GM21717 (cell line): Measurements from ENCODE around the gene HINT3.
A peak's percentile ranks its signal among the peaks of the same experiment; 100 is the strongest.
"Not testable (repeated sequence)": the region's sequence is repeated elsewhere in the genome, so short reads cannot be mapped to it uniquely, and the experiment has no call there.

ENCODE experiments used
- ATAC-seq: cut with Tn5 transposase; IDR thresholded peaks from one replicate; pipeline ENCODE4 v1.9.1; 2021; ENCODE audit warnings: mild to moderate bottlenecking, moderate library complexity; ENCODE audit not compliant: unreplicated experiment

The HINT3 gene

DNA sequence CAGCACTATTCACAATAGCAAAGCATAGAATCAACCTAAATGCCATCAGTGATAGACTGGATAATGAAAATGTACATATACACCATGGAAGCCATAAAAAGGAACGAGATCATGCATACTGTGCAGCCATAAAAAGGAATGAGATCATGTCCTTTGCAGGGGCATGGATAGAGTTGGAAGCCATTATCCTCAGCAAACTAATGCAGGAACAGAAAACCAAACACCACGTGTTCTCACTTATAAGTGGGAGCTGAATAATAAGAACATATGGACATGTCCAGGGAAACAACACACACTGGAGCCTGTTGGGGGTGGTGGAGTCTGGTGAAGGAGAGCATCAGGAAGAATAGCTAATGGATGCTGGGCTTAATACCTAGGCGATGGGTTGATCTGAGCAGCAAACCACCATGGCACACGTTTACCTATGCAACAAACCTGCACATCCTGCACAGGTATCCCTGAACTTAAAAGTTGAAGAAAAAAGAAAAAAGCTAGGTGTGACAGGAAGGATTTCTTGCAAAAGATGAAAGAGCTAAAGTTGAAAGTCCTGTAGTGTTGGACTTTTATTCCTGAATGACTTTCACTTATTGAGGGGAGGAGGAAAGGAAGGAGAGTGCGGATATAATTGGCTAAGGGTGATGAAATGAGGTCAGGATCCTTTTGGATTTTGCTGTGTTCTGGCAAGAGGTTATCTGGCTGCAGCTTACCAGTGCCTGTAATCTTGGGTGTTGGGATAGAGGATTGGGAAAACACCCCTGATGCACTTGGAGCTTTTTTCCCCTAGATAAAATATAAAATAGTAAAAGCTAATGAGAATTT lies 38.3 kb downstream of the HINT3 start:
- ATAC-seq = no peak

DNA sequence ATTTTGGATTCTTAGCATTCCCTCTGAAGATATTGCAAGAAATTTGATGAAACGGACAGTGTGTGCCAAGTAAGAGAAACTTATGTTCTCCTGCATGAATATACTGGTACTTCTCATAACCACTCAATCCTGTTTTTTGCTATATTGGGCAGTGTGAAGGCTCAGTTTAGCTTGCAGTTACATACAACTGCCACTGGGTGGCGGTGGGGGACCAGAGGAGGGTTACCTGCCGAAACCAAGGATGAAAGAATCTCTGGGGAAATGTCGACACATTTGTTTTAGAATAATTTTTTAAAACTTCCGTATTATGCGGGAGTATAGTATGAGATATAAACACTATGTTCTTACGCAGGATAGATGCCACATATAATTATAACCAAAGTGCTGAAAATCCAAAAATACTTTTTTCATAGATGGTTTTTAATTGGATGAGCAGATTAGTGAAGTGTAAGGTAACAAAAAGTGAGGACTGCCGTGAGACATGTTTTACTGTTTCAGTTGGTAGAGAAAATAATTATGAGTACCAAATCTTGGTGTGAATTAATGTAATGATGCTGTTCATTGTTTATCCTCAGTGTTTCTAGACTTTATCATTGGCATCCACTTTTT lies 39.5 kb downstream of the HINT3 start:
- peak; percentile 95 for ATAC-seq

DNA sequence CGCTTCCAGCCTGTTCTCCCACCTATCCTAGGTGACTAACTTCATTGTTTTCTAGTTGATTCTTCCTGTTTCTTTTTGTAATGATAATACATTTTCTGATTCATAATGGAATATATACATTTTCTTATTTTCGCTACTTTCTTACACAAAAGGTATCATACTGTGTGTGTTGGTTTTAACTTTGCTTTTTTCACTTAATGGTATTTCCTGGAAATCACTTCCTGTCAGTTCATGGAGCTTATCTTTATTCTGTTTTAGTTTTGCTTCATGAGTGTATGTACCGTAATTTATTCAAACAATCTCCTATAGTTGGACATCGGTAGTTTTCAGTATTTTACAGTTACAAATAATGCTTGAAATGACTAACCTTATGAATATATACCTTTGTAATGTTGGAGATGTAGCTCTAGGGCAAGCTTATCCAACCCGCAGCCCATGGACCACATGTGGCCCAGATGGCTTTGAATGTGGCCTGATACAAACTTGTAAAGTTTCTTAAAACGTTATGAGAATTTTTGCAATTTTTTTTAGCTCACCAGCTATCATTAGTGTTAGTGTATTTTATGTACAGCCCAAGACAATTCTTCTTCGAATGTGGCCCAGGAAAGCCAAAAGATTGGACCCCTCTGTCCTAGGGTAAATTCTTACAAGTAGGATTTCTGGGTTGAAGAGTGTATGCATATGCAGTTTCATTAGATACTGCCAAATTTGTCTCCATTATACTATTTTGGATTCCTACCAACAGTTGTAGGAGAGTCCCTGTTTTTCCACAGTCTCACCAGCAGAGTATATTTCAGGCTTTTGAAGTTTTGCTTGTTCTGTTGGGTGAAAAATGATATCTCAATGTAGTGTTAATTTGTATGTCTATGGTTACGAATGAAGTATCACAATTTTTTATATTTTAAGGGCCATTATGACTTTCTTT lies 46.4 kb downstream of the HINT3 start:
- ATAC-seq = no peak

DNA sequence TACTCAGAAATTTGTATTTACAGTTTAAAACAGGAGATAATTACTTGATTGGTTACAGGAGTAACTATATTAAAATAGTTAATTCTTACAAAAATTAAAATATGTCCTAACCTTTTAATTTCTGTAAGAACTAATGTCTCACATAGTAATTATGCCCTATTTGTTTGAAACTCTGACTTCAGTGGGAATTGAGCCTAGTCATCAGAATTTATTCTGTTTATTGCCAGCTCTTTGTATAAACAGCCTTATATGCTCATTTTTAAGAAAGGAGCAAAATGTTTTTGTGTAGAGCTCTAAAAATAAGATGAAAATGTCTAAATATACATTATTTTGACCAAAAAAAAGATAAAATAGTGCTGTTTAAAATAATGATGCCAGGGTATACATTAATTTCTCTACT lies 51.2 kb downstream of the HINT3 start:
- ATAC-seq = no peak

DNA sequence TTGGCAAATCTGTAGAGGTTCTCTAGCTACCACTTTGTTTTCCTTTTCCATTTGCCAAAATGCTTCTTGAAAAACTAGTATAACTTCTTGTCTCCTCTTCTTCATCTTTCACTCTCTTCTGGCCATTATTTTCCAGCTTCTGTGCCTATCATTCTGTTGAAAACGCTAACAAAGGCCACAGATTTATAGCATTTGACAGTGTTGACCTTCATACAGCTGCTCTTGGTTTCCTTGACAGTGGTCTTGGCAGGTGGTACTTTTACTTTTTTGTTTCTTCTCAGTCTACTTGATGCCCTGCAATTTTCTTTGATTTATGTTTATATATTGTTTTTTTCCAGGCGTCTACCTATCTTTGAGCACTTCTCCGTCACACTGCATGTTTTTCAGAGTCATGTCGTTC lies 53.5 kb downstream of the HINT3 start:
- no peak for ATAC-seq

DNA sequence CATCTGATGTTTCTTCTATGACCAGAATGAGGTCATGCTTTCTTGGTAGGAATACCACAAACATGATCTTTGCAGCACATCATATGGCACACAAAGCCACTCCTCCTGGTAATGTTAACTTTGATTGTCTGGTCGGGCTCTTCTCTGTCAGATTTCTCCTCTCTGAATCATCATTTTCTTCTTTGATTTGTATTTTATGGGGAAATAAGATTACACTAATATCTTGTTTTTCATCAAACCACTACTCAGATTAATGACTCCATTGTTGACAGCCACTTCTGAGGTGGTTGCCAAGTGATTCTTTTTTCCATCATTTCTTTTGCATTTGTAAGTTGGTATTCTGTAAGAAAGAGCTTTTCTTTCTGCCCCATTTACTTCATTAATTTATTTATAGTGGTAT lies 59.3 kb downstream of the HINT3 start:
- no peak for ATAC-seq

DNA sequence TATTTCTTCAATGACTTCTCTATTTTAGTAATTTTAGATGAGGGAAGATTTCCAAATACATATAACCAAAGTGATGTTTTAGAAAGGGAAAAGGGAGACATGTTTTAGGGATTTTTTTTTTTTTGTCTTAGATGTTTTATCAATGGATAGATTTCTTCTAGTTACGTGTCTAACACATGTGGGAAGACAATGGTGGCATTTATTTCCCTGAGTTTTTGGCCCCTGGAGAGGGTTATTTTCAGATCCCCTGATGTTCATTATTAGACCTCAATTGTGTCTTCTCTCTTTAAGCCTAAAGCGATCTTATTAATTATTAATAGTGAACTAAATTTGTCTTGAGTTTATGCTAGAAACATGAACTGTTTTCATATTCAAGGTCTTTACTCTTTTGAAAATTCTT lies 60.0 kb downstream of the HINT3 start:
- ATAC-seq = no peak

DNA sequence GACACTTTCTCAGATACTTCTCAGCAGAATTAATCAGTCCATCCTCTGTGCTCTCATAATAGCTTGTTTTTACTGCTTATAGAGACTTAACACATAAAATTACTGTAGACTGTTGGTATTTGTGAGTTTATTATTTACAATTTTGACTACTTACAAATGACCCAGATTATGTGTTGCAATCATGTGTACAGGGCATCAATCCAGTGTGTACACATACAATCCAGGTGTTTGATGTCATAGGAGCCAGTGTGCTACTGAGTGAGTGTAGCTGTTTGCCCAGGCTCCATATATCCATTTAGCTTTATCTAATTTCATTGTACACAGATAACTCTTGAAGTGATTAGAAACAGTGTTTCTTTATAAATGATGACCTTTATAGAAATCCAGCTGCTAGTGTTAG lies 61.1 kb downstream of the HINT3 start:
- ATAC-seq = no peak

DNA sequence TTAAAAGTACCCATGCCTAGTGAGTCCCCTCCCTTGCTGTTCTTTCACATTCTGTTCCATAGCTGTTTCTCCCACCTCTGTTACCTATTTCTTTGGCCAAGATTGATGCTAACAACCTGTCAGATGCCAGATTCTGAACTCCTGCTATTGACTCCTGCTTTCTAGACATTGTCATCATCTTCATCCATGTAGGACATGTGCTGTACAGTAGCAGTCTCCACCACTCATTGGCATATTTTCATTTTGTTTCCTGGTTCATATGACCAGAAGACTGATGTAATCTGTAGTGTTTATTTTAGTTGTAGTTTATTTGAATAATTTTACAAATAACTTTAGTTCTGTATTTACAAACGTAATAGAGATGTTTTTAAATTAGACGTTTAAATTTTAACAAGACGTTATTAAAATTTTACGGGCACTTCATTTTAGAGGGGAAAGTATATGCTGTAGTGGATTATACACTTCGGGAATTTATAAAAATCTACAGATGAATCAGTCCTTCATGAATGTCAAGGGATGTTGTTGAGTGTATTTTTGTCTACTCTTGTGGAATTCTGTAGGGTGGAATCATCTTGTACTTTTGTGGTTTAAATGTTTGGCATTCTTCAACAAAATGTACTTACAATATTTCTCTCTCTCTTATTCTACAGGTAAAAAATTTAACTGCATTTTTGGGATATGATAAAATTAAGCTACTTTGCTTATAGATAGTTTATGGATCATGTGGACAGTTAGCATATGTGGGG lies 63.9 kb downstream of the HINT3 start:
- no peak for ATAC-seq

DNA sequence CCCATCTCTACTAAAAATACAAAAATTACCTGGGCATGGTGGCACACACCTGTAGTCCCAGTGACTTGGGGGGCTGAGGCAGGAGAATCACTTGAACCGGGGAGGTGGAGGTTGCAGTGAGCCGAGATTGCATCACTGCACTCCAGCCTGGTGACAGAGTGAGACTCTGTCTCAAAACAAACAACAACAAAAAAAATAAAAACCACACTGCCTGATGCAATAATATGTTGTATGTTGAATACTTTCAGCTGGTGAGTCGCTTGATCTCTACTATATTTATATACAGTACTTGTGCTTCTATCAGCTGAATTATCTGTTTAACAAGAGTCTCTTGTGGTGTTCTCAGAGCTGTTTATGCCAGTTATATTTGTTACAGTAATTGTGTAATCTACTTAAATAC lies 66.9 kb downstream of the HINT3 start:
- ATAC-seq = not testable (repeated sequence)

DNA sequence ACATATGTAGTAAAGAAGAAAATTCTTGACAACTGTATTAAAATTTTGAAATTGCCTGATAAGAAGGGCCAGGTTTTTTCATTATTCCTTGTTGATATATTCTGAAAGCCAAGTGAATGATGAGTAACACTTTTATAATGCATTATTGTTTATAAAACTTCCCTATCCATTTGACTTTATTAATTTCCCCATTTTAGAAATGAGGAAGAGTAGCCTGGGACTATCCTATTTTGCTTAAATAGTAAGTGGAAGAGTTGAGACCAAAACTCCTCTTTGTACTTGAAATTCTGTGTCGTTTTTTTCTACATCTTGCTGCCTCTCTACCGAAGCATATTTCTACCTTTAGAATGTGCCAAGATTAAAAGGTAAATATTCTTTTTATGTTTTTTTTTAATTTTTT lies 69.4 kb downstream of the HINT3 start:
- ATAC-seq = no peak

DNA sequence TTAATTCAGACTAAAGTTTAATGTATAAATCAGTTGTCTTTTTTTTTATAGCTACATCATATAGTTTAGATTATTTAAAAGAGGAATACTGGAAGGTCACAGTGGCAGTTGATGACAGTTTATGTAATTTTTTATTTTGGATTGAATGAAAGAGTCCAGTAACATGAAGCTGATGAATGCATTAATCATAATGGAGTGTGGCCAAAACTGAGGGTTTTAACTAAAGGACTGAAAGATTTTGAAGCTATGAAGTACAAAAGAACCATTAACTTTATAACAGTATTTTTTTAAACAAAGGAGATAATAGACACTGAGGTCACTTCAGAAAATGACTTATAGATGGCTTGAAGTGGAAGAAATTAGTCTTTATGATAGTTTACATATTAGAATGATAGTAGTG lies 71.0 kb downstream of the HINT3 start:
- ATAC-seq = no peak
